HG02943 (cell line): ENCODE data around the gene LCE2A.
"Not testable (repeated sequence)": the region's sequence is repeated elsewhere in the genome, so short reads cannot be mapped to it uniquely, and the experiment has no call there.

Experiments
- ATAC-seq: cut with Tn5 transposase; IDR thresholded peaks from one replicate; pipeline ENCODE4 v1.9.1; 2021; ENCODE audit warnings: mild to moderate bottlenecking, low read depth, moderate library complexity; ENCODE audit not compliant: unreplicated experiment

LCE2A gene, protein sequence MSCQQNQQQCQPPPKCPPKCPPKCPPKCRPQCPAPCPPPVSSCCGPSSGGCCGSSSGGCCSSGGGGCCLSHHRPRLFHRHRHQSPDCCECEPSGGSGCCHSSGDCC

DNA sequence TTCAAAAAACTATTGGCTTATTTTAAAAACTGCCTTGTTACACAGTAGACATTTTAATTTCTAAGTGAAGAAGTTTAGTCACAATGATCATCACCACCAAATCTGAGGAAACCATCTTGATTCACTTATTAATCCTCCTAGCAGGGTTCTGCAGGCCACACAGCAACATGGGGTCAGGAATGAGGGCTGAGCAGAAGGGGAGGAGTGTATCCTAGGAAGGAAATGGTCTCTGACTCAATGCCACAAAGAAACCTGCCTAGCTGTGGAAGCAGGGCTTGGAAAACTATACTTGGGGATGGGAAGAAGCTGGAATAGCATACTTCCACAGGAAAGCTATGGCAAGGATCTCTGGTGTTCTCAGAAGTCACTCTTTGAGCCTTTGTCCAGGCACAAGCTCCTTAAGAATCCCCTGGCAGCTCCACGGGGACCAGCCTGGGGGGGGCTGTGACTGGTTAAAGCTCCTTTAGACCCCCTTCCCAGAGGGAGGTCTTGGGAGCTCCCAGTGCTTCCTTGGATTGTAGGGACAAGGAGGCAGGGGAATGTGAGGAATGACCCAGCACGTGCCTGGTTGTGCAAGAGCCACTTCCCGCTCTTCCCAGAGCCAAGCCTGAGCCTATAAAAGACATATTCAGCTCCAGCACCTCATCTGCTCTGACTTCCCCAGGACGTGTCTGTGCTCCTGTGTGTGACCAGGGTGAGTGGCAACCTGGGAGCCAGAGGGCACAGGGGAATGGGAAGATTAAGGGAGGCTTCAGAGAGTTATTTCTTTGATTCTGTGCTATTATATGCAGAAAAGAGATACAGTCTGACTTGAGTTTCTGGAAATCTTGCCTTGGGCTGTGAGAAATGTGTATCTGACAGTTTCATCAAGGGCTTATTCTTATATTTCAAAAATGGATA, at the start of gene LCE2A:
Gene LCE2A, plus strand, starts transcription at position 645 of the 900 bp plus-strand sequence. CDS start 557 bp downstream, outside the sequence.
- ATAC-seq, result no peak

DNA sequence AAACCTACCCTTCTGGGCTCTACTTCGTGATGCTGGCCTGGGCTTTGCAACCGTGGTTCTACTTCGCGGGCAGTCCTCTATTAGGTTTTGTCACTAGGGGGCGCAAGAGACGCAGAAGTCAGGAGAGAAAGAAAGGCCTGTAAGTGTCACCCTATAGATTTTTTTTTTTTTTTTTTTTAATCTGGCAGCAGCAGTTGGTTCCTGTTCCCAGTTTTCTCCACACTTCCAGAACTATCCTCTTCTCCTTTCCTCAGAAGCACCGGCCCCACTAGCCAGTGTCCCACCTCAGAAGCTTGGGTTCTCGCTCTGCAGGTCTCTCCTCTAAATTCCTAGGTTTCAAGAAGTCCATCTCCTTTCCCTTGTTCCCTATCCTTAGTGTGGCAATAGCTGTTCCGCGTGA, 44.0 kb upstream of the LCE2A start:
- ATAC-seq, result no peak

DNA sequence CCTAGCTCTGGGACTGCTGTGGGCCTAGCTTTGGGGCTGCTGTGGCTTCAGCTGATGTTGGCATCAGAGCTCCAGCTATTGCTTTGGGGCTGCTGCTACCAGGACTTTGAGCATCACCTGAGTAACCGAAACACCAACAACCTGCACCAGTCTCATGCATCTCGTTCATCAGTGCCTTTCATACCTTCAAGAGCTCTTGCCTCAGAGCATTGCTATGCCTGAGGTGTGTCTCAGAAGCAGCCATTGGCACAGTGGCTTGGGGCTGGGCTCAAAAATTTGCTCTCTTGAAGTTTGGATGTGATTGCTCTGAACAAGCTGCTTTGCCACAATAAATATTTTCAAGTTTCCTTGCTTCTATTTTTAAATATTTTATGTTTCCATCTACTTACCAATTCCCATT, 41.7 kb upstream of the LCE2A start:
- ATAC-seq, result no peak

DNA sequence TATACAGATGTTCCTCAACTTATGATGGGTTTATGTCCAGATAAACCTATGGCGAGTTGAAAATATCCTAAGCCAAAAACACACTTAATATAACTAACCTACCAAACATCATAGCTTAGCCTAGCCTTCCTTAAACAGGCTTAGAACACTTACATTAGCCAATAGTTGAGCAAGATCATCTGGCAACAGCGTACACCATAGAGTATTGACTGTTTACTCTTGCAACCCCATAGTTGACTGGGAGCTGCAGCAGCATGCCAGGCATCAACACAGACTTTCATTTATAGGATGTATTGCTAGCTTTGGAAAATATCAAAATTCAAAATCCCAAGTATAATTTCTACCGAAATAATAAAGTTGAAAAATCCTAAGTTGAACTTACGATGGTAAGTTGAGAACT, 40.5 kb upstream of the LCE2A start:
- no peak for ATAC-seq

DNA sequence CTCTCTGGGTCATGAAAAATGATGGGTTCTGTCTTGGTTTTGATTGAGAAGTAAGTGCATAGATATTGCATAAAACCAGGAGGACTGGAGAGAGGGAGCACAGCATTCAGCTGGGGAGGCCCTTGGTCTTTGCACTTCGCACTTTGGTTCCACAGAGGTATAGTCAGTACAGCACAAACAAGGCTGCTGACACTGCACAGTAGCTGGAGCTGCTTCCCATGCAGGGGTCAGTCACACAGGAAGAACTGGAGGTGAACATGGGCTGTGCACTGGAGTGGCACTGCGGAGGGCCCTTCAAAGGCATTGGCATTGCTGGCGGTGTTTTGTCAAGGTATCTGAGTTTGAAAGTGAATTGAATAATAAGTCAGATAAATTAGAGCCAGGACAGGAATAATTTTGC, 39.5 kb upstream of the LCE2A start:
- no peak for ATAC-seq

DNA sequence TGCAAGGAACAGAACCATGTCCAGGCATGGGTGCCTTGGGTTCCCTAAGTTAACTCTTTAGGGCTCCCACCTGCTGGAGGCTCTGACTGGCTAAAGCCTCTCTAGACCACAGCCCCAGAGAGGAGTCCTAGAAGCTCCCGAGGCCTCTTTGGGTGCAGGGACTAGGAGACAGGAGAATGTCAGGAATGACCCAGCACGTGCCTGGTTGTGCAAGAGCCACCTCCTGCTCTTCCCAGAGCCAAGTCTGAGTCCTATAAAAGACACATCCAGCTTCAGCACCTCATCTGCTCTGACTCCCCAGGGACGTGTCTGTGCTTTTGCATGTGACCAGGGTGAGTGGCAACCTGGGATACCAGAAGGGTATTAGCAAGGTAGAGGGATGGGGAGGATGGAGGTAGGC, 35.0 kb upstream of the LCE2A start, which contains the start of gene LCE2D:
Gene LCE2D, plus strand, starts transcription at position 283 of the 400 bp plus-strand sequence. CDS start 726 bp downstream, outside the sequence.
- no peak for ATAC-seq

DNA sequence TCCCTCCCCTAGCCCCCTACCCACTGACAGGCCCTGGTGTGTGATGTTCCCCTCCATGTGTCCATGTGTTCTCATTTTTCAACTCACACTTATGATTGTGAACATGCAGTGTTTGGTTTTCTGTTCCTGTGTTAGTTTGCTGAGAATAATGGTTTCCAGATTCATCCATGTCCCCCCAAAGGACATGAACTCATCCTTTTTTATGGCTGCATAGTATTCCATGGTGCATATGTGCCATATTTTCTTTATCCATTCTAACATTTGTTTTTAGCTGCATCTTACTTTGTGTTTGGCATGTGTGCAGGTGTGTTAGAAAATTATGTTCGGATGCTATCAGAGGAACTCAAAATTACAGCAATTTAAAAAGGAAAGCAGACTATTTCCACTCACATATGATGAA, 32.0 kb upstream of the LCE2A start:
- not testable (repeated sequence) for ATAC-seq

DNA sequence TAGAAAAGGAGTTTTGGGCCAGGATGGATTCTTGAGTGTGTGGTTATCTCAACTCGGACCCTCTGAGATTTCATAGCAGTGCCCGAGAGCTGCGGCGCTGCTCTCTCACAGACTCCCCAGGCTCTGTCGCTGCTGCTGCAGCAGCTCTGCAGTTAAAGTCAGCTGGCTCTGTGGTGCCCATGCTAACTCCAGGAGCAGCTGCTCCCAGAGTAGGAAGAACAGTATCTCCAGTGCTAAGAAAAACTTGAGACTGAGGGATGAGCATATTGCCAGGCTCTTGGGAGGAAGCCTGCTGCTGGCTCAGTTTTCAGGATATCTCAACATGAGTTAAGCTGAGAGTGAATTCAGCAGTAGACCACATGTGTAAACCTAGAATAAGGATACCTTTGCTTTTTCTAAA, 30.5 kb upstream of the LCE2A start:
- no peak for ATAC-seq

DNA sequence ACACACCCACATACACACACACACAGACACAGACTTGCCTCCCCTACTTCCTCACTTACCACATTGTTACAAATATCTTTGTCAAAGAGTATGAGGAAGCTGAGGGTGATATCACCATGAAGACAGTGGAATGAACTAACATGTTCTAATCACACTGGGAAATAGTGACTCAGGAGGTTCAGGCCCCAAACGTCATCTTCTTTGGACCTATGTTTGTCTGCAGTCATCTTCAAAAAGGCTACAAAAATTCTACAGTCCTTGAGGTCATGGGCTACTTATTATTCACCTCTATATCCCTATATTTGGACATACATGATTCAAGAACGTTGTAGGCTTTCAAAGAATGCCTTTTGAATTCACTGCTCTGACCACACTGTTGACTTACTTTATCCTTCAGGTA, 25.1 kb upstream of the LCE2A start:
- no peak for ATAC-seq

DNA sequence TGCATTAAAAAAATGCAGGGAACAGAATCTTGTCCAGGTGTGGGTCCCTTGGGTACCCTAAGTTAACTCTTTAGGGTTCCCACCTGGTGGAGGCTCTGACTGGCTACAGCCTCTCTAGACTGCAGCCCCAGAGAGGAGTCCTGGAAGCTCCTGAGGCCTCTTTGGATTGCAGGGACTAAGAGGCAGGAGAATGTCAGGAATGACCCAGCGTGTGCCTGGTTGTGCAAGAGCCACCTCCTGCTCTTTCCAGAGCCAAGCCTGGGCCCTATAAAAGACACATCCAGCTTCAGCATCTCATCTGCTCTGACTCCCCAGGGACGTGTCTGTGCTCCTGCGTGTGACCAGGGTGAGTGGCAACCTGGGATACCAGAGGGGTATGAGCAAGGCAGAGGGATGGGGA, 23.2 kb upstream of the LCE2A start, which contains the start of gene LCE2C:
Gene LCE2C, plus strand, starts transcription at position 297 of the 400 bp plus-strand sequence. CDS start 737 bp downstream, outside the sequence.
- ATAC-seq, result not testable (repeated sequence)

DNA sequence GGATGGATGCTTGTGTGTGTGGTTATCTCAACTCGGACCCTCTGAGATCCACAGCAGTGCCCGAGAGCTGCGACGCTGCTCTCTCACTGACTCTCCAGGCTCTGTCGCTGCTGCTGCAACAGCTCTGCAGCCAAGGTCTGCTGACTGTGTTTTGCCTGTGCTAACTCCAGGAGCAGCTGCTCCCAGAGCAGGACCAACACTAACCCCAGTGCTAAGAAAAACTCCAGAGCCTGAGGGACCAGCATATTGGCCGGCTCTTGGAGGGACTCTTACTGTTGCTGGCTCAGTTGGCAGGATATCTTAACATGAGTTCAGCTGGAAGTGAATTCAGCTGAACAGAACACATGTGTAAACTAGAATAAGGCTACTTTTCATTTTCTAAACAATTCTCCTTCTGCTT, 18.7 kb upstream of the LCE2A start:
- no peak for ATAC-seq

DNA sequence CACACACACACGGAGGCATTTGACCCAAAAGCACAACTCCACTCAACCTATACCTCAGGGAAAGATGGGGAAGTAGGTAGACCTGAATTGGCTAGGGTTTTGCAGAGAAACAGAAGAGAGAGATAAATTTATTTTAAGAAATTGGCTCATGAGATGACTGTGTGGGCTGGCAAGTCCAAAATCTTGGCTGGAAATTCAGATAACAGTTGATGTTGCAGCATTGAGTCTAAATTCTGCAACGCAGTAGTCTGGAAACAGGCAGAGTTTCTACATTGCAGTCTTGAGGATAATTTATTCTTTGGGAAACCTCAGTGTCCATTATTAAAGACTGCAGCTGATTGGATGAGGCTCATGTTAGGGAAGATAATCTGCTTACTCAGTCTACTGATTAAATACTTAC, 16.5 kb upstream of the LCE2A start:
- ATAC-seq, result no peak

DNA sequence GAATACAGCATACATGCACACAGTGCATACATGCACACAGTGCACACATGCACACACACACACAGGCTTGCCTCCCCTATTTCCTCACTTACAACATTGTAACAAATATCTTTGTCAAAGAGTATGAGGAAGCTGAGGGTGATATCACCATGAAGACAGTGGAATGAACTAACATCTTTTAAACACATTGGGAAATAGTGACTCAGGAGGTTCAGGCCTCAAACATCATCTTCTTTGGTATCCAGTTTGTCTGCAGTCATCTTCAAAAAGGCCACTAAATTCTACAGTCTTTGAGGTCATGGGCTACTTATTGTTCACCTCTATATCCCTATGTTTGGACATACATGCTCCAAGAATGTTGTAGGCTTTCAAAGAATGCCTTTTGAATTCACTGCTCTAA, 14.3 kb upstream of the LCE2A start:
- no peak for ATAC-seq

DNA sequence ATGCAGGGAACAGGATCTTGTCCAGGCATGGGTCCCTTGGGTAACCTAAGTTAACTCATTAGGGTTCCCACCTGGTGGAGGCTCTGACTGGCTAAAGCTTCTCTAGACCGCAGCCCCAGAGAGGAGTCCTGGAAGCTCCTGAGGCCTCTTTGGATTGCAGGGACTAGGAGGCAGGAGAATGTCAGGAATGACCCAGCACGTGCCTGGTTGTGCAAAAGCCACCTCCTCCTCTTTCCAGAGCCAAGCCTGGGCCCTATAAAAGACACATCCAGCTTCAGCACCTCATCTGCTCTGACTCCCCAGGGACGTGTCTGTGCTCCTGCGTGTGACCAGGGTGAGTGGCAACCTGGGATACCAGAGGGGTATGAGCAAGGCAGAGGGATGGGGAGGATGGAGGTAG, 12.3 kb upstream of the LCE2A start, which contains the start of gene LCE2B:
Gene LCE2B, plus strand, starts transcription at position 301 of the 400 bp plus-strand sequence. CDS start 721 bp downstream, outside the sequence.
- ATAC-seq, result not testable (repeated sequence)

DNA sequence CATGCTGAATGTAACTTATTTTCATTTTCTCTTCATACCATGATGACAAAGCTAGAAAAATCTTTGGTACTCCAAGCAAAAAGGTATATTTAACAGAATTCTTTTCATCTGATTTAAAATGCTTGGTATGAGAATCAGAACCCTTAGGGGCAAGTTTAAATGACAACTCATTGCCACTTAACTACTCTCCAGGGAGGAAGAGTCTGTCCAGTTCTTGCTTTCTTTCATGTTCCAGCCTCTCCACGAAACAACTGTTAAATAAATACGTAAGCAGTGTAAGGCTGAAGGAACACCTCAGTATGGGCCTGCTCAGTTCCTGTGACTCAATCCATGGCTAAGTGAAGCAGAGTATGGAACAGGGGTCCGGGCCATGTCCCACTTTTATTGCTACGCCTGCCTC, 1.6 kb downstream of the LCE2A start:
- ATAC-seq, result no peak

DNA sequence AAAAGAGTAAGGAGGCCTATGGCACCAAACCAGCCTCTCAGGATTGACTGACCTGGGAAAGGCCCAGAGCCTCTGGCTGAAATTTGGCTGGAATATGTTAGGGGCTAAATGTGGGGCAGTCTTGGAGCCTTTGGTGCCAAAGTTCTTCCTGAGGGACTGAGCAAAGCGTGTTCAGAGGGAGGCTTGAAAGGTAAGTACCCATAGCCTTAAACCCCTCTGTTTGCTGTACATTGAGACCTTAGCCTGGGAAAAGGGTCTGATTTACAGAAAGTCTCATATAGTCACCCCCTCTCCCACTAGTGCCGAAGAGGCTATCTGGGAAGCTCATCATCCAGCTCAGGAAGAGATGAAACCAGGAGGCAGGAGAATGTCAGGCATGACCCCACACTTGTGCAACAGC, 9.7 kb downstream of the LCE2A start, which contains the start of gene LCE4A:
Gene LCE4A, plus strand, starts transcription at position 301 of the 400 bp plus-strand sequence. CDS start 916 bp downstream, outside the sequence.
- ATAC-seq, result no peak

DNA sequence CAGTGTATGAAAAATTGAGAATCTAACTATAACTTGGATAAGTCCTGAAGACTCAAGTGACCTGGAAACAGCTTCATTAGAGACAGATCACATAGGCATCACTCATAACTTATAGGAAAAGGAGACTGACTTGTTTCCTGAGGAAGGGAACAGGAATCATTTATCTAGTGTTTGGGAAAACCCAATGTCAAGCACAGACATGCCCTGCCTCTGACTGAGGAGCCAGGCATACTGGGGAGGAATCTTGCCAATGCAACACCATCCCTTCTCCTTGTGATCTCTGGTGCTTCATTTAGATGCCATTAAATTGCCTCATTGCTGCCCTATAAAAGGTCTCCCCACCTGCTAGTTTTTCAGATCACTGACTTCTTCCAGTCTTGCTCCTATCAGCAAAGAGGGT, 20.1 kb downstream of the LCE2A start:
- ATAC-seq, result no peak

DNA sequence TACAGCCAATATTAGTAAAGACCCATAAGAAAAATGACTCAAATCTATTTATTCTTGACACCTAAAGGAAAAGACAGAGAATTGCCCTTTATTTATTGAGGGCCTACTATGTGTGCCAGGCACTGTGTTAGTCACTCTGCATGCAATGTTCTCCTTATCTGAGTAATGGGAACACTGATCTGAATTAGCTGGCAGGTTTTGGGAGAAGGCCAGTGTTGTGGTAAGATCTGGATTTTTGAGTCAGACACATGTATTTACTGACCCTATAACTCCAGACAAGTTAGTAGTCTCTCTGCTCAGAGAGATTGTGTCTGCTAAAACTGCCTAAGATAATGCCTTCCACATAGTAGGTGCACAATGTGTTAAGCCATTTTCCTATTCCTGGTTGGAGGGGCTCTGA, 27.1 kb downstream of the LCE2A start:
- no peak for ATAC-seq

DNA sequence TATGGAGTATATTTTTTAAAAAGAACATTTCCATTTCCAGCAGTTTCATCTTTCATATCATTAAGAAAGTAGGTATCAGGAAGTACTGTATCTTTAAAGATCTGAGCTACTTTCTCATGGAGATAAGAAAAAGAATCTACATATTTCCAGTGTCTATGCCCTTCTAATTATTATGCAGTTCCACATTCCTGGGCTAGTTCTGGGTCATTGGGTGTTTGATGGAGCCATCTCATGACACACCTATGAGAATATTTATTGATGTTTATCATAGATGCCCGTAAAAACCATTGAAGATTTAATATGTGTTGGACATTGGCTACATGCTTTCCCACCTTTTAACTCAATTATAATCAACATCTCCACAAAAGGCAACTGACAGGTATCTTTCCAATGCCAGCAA, 30.8 kb downstream of the LCE2A start:
- ATAC-seq, result no peak

DNA sequence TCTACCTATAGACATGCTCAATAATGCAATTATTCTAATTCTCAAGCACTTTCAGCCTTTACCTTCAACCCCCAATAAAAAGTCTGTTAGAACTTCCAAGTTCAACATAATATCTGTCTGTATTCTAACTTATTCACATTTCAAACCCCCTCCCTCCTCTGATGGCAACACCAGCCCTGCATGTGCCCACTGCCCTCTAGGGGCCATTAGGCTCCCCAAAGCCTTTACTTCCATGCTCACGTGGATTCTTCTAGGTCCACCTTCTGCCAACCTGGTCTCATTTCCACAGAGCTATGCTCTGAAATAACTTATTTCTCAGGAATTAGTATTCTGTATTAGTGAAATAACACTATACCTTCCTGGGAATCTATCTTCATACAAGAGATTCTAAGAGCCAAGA, 37.5 kb downstream of the LCE2A start:
- ATAC-seq, result no peak

DNA sequence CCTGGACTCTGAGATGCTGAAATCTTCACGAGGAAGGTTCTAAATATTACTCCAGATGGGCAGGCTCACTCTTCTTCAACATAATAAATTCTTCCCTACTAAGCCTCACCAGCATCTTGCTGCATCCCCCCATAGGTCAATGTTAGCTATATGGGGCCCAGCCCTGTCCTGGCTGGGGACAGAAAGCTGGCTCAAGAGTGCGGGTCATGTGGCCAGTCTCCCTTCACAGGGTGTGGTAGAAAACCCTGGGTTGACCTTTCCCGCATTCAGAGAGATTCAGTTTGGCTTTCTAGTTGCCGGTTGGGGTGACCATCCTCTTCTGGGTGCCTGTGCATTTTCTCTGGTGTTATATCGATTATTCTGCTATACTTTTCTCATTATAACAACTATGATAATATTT, 39.9 kb downstream of the LCE2A start:
- no peak for ATAC-seq

DNA sequence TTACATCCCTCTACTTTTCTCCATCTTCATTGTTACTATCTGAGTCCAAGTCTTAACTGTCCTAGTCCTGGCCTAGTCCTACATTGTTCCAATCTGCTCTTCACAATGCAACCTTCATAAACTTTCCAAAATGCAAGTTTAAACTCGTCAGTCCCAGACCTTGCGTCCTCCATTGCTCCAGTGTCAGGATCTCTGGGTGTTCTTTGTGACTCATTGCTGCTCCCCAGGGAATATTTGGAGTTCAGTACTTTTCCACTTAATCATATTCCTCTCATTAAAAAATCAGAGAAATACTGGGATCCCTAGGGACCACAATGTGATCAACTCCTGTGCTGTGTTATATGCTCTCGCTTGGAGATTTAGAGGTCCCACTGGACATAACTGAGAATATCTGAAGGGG, 41.7 kb downstream of the LCE2A start:
- no peak for ATAC-seq
